SU-DHL-6 (cell line): ENCODE results near the gene CNTN4.

Experiments used
- EZH2phosphoT487 ChIP-seq: fragments of 200-600 bp; sonication (generic), shearing (Covaris generic); conservative IDR thresholded peaks from 2 replicates; pipeline ENCODE4 v1.6.1; 2018; ENCODE audit warnings: mild to moderate bottlenecking, antibody characterized with exemption, low read length, moderate library complexity, mixed read lengths
- TF ChIP-seq, protein P1 (sequence below): fragments of 200-600 bp; sonication (generic); IDR thresholded peaks from one replicate; pipeline ENCODE4 v1.5.1; 2017; ENCODE audit warnings: antibody characterized with exemption, mild to moderate bottlenecking, low read length, moderate library complexity; ENCODE audit not compliant: insufficient read depth, poor library complexity, severe bottlenecking

DNA sequence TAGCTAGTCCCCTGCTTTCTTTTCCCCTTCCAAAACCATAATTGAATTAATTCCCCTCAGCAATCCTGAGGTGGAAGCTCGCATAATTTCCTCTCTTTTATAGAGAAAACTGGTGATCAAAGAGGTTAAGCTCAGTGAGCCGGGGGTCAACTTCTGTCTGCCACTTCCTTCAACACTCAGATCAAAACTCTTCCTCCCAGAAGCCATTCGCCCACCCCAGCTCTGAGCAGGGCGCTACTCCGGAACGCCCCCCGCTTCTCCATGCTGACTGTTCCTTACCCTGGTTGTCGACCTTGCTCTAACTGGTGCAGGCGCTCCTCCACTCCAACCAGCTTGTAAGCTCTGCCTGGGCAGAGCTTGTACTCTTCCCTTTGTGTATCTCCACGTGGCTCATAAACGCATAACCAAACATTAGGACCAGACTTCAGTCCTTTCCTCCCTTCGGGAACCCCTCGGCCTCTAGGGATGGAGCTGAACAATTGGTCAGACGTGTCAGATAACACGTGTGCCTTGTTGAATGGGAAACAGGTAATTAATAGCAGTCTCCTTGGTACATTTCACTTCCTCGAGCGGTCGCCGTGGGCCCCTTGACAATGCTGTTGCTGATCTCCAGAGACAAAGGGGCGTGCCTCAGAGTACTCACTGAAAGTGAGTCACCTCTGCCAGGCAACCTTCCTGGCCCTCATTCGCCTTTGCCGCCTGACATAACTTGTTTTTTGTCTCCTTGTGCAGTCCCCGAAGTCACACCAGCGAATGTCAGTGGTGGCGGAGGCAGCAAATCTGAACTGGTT lies 939.7 kb downstream of the CNTN4 start:
- TF ChIP-seq, protein P1, sequence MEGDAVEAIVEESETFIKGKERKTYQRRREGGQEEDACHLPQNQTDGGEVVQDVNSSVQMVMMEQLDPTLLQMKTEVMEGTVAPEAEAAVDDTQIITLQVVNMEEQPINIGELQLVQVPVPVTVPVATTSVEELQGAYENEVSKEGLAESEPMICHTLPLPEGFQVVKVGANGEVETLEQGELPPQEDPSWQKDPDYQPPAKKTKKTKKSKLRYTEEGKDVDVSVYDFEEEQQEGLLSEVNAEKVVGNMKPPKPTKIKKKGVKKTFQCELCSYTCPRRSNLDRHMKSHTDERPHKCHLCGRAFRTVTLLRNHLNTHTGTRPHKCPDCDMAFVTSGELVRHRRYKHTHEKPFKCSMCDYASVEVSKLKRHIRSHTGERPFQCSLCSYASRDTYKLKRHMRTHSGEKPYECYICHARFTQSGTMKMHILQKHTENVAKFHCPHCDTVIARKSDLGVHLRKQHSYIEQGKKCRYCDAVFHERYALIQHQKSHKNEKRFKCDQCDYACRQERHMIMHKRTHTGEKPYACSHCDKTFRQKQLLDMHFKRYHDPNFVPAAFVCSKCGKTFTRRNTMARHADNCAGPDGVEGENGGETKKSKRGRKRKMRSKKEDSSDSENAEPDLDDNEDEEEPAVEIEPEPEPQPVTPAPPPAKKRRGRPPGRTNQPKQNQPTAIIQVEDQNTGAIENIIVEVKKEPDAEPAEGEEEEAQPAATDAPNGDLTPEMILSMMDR = no peak
- TF ChIP-seq EZH2phosphoT487 = no peak
